ENCODE measurements around the gene PROM1.

Gene PROM1

DNA sequence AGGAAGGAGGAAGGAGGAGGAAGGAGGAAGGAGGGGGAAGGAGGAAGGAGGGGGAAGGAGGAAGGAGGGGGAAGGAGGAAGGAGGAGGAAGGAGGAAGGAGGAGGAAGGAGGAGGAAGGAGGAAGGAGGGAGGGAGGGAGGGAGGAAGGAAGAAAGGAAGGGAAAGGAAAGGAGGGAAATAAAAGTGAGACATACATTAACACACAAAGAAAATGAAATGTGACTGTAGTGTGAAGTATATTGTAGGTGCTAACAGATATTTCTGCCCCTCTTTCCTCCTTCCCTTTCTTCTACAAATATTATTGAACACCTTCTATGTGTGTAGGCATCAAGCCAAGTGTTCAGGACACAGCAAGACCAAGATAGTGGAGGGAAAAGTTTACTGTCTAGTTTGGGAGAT is 26.4 kb upstream of the PROM1 start:
- Histone ChIP-seq H3F3A (ENCODE audit: low read depth) (no peaks in the 10 kb centered on the region), H3K9me2 (replicated peaks; ENCODE audit: low read depth, low read length) (no peaks in the 10 kb centered on the region), H3K4me2 (ENCODE audit: low read depth, low read length, poor library complexity, severe bottlenecking) (no peak overlapping the region), H2AFZ (ENCODE audit: low read length) (no peak overlapping the region), H3K36me3 (ENCODE audit: insufficient read depth, low read length) (no peaks in the 10 kb centered on the region), H3K9ac (ENCODE audit: low read depth, low read length, poor library complexity, severe bottlenecking) (no peak overlapping the region), H3K27me3 (ENCODE audit: insufficient read depth, low read length, poor library complexity, severe bottlenecking) (no peaks in the 10 kb centered on the region), H3K79me2 (ENCODE audit: insufficient read depth, low read length) (no peaks in the 10 kb centered on the region), H4K20me1 (ENCODE audit: insufficient read depth, low read length, poor library complexity, severe bottlenecking) (no peaks in the 10 kb centered on the region), H3K9me3 (ENCODE audit: insufficient read depth, low read depth, low read length) (no peaks in the 10 kb centered on the region), H3K4me1 (ENCODE audit: insufficient read depth, low read length, poor library complexity, severe bottlenecking) (no peaks in the 10 kb centered on the region), H3K4me3 (ENCODE audit: low read length, poor library complexity, severe bottlenecking) (no peak overlapping the region)
- no peak for TF ChIP-seq EZH2phosphoT487 (IDR thresholded peaks at IDR 0.05; ENCODE audit: borderline replicate concordance)
- TF ChIP-seq, protein P1, sequence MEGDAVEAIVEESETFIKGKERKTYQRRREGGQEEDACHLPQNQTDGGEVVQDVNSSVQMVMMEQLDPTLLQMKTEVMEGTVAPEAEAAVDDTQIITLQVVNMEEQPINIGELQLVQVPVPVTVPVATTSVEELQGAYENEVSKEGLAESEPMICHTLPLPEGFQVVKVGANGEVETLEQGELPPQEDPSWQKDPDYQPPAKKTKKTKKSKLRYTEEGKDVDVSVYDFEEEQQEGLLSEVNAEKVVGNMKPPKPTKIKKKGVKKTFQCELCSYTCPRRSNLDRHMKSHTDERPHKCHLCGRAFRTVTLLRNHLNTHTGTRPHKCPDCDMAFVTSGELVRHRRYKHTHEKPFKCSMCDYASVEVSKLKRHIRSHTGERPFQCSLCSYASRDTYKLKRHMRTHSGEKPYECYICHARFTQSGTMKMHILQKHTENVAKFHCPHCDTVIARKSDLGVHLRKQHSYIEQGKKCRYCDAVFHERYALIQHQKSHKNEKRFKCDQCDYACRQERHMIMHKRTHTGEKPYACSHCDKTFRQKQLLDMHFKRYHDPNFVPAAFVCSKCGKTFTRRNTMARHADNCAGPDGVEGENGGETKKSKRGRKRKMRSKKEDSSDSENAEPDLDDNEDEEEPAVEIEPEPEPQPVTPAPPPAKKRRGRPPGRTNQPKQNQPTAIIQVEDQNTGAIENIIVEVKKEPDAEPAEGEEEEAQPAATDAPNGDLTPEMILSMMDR (conservative IDR thresholded peaks at IDR 0.05; ENCODE audit: low read length): no peak

DNA sequence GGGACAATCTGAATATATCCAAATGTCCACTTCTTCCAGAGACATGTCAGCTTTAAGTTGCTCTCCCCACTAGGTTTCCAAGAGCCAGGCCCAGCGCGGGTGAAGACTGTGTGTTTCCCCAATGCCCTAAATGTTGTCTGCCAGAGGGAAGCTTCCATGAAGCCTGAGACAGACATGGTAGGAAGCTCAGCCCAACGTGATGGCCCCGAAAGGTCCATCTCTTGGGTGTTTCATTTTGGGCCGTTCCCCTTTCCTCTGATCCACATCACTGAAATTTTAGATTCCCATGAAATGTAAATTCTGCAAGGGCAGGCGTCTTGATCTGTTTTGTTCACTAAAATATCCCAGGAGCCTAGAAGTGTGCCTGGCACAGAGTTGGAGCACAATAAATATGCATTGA is 25.4 kb upstream of the PROM1 start:
- no peaks in the 10 kb centered on the region for H3K79me2 ChIP-seq (ENCODE audit: insufficient read depth, low read length)
- no peak overlapping the region for H3K9ac ChIP-seq (ENCODE audit: low read depth, low read length, poor library complexity, severe bottlenecking)
- H2AFZ ChIP-seq (ENCODE audit: low read length): no peak overlapping the region
- TF ChIP-seq, protein P1 (conservative IDR thresholded peaks at IDR 0.05; ENCODE audit: low read length): no peak
- no peak for TF ChIP-seq EZH2phosphoT487 (IDR thresholded peaks at IDR 0.05; ENCODE audit: borderline replicate concordance)
- no peaks in the 10 kb centered on the region for H3K9me3 ChIP-seq (ENCODE audit: insufficient read depth, low read depth, low read length)
- no peaks in the 10 kb centered on the region for H3K9me2 ChIP-seq (replicated peaks; ENCODE audit: low read depth, low read length)
- no peaks in the 10 kb centered on the region for H3F3A ChIP-seq (ENCODE audit: low read depth)
- no peak overlapping the region for H3K4me2 ChIP-seq (ENCODE audit: low read depth, low read length, poor library complexity, severe bottlenecking)
- no peaks in the 10 kb centered on the region for H3K36me3 ChIP-seq (ENCODE audit: insufficient read depth, low read length)
- no peak overlapping the region for H3K4me3 ChIP-seq (ENCODE audit: low read length, poor library complexity, severe bottlenecking)
- no peaks in the 10 kb centered on the region for H3K27me3 ChIP-seq (ENCODE audit: insufficient read depth, low read length, poor library complexity, severe bottlenecking)
- H3K4me1 ChIP-seq (ENCODE audit: insufficient read depth, low read length, poor library complexity, severe bottlenecking): no peaks in the 10 kb centered on the region
- no peaks in the 10 kb centered on the region for H4K20me1 ChIP-seq (ENCODE audit: insufficient read depth, low read length, poor library complexity, severe bottlenecking)

DNA sequence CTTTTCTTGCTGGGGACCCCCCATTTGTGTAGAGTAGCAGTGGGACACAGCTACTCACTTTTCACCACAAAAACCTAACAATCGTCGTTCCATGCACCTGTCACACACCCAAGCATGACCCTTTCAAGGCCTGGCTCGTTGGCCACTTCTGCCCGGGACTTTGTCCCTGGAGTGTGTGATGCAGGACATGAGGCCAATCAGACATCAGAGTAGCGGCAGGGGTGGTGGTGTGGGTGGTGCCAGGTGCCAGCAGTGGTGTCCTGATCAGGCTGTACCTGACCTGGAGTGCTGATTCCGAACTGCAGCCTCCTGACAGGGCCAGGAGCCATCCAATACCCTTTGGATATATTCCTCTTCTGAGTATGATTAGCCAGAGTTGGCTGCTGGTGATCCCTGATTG is 23.1 kb upstream of the PROM1 start:
- Histone ChIP-seq H4K20me1 (ENCODE audit: insufficient read depth, low read length, poor library complexity, severe bottlenecking) (no peaks in the 10 kb centered on the region), H3K27me3 (ENCODE audit: insufficient read depth, low read length, poor library complexity, severe bottlenecking) (no peaks in the 10 kb centered on the region), H3K9ac (ENCODE audit: low read depth, low read length, poor library complexity, severe bottlenecking) (no peak overlapping the region), H3K9me2 (replicated peaks; ENCODE audit: low read depth, low read length) (no peaks in the 10 kb centered on the region), H3F3A (ENCODE audit: low read depth) (no peaks in the 10 kb centered on the region), H3K4me3 (ENCODE audit: low read length, poor library complexity, severe bottlenecking) (no peak overlapping the region), H3K4me1 (ENCODE audit: insufficient read depth, low read length, poor library complexity, severe bottlenecking) (no peaks in the 10 kb centered on the region), H3K9me3 (ENCODE audit: insufficient read depth, low read depth, low read length) (no peaks in the 10 kb centered on the region), H3K36me3 (ENCODE audit: insufficient read depth, low read length) (no peaks in the 10 kb centered on the region), H2AFZ (ENCODE audit: low read length) (no peak overlapping the region), H3K79me2 (ENCODE audit: insufficient read depth, low read length) (no peaks in the 10 kb centered on the region), H3K4me2 (ENCODE audit: low read depth, low read length, poor library complexity, severe bottlenecking) (no peak overlapping the region)
- TF ChIP-seq, protein P1 (conservative IDR thresholded peaks at IDR 0.05; ENCODE audit: low read length): no peak
- no peak for TF ChIP-seq EZH2phosphoT487 (IDR thresholded peaks at IDR 0.05; ENCODE audit: borderline replicate concordance)
